ENCODE results near the gene SH3PXD2A. TPM values are rescaled to one million over a fixed set of nuclear protein-coding genes. Genes with fewer than 3 reads are reported as not detected.

SH3PXD2A gene
- total RNA-seq, 1 donor from 2014 or later, result 2.3 TPM

GRCh38 chr10:103800789-103801540 is 54.4 kb downstream of the SH3PXD2A start:
- H3K4me3 Mint-ChIP-seq, result no peak overlapping the region

GRCh38 chr10:103800089-103800488 is 55.3 kb downstream of the SH3PXD2A start:
- Mint-ChIP-seq H3K9me3 (no peaks in the 10 kb centered on the region), H3K4me3 (no peak overlapping the region), H3K27ac (no peak overlapping the region), H3K36me3 (peaks cover 21% of the 10 kb centered on the region), H3K27me3 (ENCODE audit: insufficient read depth, low read depth) (peaks cover 19% of the 10 kb centered on the region), H3K4me1 (peaks cover 22% of the 10 kb centered on the region)
- no peak overlapping the region for H3K9ac ChIP-seq
- no peak overlapping the region for H2AFZ ChIP-seq (replicated peaks)
- H4K20me1 ChIP-seq (ENCODE audit: low read depth), result peaks cover 5% of the 10 kb centered on the region
- no peaks in the 10 kb centered on the region for H3K79me2 ChIP-seq (ENCODE audit: low read depth)
- H3K27ac ChIP-seq, result no peak overlapping the region
- TF ChIP-seq EZH2 (IDR thresholded peaks at IDR 0.05) (no peak), CTCF (IDR thresholded peaks at IDR 0.05) (no peak), EZH2phosphoT487 (IDR thresholded peaks at IDR 0.05) (no peak)
- no peaks in the 10 kb centered on the region for H3K27me3 ChIP-seq
- no peak for DNase-seq (ENCODE audit: low spot score)
- no peaks in the 10 kb centered on the region for H3K36me3 ChIP-seq
- H3K9me3 ChIP-seq (ENCODE audit: low read depth), result no peaks in the 10 kb centered on the region
- peak overlapping the region; percentile 24 for H3K4me2 ChIP-seq
- no peak overlapping the region for H3K4me3 ChIP-seq
- H3F3A ChIP-seq (ENCODE audit: low read depth), result peaks cover 24% of the 10 kb centered on the region
- peaks cover 26% of the 10 kb centered on the region for H3K4me1 ChIP-seq

More at GRCh38 chr10:103800789-103801540, 54.4 kb downstream of the SH3PXD2A start:
- Histone ChIP-seq H2AFZ (replicated peaks) (no peak overlapping the region), H3K9ac (no peak overlapping the region), H3K36me3 (no peaks in the 10 kb centered on the region), H3K9me3 (ENCODE audit: low read depth) (no peaks in the 10 kb centered on the region), H3K4me3 (no peak overlapping the region), H3K27ac (no peak overlapping the region), H4K20me1 (ENCODE audit: low read depth) (peaks cover 9% of the 10 kb centered on the region), H3K4me1 (peaks cover 35% of the 10 kb centered on the region), H3K4me2 (peak overlapping the region; percentile 24), H3K27me3 (no peaks in the 10 kb centered on the region), H3K79me2 (ENCODE audit: low read depth) (no peaks in the 10 kb centered on the region), H3F3A (ENCODE audit: low read depth) (peaks cover 33% of the 10 kb centered on the region)
- no peak for TF ChIP-seq EZH2 (IDR thresholded peaks at IDR 0.05)
- H3K27ac Mint-ChIP-seq, result no peak overlapping the region
- H3K36me3 Mint-ChIP-seq, result peaks cover 21% of the 10 kb centered on the region
- no peaks in the 10 kb centered on the region for H3K9me3 Mint-ChIP-seq
- DNase-seq (ENCODE audit: low spot score), result no peak
- H3K4me1 Mint-ChIP-seq, result peaks cover 30% of the 10 kb centered on the region
- H3K27me3 Mint-ChIP-seq (ENCODE audit: insufficient read depth, low read depth), result peaks cover 22% of the 10 kb centered on the region

- TF ChIP-seq CTCF (IDR thresholded peaks at IDR 0.05) (no peak), EZH2 (IDR thresholded peaks at IDR 0.05) (no peak), EZH2phosphoT487 (IDR thresholded peaks at IDR 0.05) (no peak)
- Histone ChIP-seq H4K20me1 (ENCODE audit: low read depth) (peaks cover under 1% of the 10 kb centered on the region), H3K79me2 (ENCODE audit: low read depth) (no peaks in the 10 kb centered on the region), H2AFZ (replicated peaks) (no peak overlapping the region), H3K27me3 (no peaks in the 10 kb centered on the region), H3F3A (ENCODE audit: low read depth) (peaks cover 17% of the 10 kb centered on the region), H3K4me1 (peaks cover 20% of the 10 kb centered on the region), H3K27ac (no peak overlapping the region), H3K9me3 (ENCODE audit: low read depth) (no peaks in the 10 kb centered on the region), H3K36me3 (no peaks in the 10 kb centered on the region), H3K4me2 (no peak overlapping the region), H3K4me3 (no peak overlapping the region), H3K9ac (no peak overlapping the region)
- Mint-ChIP-seq H3K36me3 (peaks cover 21% of the 10 kb centered on the region), H3K4me1 (peaks cover 14% of the 10 kb centered on the region), H3K4me3 (no peak overlapping the region), H3K27me3 (ENCODE audit: insufficient read depth, low read depth) (peaks cover 16% of the 10 kb centered on the region), H3K9me3 (no peaks in the 10 kb centered on the region), H3K27ac (no peak overlapping the region)
- no peak for DNase-seq (ENCODE audit: low spot score)
Measured at GRCh38 chr10:103799341-103799740, 56.0 kb downstream of the SH3PXD2A start.

GRCh38 chr10:103798511-103798910 is 56.9 kb downstream of the SH3PXD2A start:
- peaks cover 10% of the 10 kb centered on the region for H3K27me3 Mint-ChIP-seq (ENCODE audit: insufficient read depth, low read depth)
- H3K36me3 Mint-ChIP-seq, result peaks cover 21% of the 10 kb centered on the region
- Histone ChIP-seq H3K9ac (no peak overlapping the region), H3K4me1 (peaks cover 13% of the 10 kb centered on the region), H2AFZ (replicated peaks) (no peak overlapping the region), H3K9me3 (ENCODE audit: low read depth) (no peaks in the 10 kb centered on the region), H3K27me3 (no peaks in the 10 kb centered on the region), H3K4me2 (no peak overlapping the region), H3K36me3 (no peaks in the 10 kb centered on the region), H3F3A (ENCODE audit: low read depth) (peaks cover 10% of the 10 kb centered on the region), H4K20me1 (ENCODE audit: low read depth) (no peaks in the 10 kb centered on the region), H3K4me3 (no peak overlapping the region), H3K27ac (no peak overlapping the region), H3K79me2 (ENCODE audit: low read depth) (no peaks in the 10 kb centered on the region)
- H3K4me3 Mint-ChIP-seq, result no peak overlapping the region
- no peaks in the 10 kb centered on the region for H3K9me3 Mint-ChIP-seq
- peaks cover 8% of the 10 kb centered on the region for H3K4me1 Mint-ChIP-seq
- H3K27ac Mint-ChIP-seq, result no peak overlapping the region
- TF ChIP-seq EZH2phosphoT487 (IDR thresholded peaks at IDR 0.05) (no peak), CTCF (IDR thresholded peaks at IDR 0.05) (no peak), EZH2 (IDR thresholded peaks at IDR 0.05) (no peak)
- no peak for DNase-seq (ENCODE audit: low spot score)

Data from neural progenitor cell (in vitro differentiated cells).